Measurements from ENCODE around the gene RHBDF2. TPM values are rescaled to one million over a fixed set of nuclear protein-coding genes. Genes with fewer than 3 reads are reported as not detected.

RHBDF2 gene
- total RNA-seq, 1 experiment from 2014 or later: 33.4 TPM

DNA sequence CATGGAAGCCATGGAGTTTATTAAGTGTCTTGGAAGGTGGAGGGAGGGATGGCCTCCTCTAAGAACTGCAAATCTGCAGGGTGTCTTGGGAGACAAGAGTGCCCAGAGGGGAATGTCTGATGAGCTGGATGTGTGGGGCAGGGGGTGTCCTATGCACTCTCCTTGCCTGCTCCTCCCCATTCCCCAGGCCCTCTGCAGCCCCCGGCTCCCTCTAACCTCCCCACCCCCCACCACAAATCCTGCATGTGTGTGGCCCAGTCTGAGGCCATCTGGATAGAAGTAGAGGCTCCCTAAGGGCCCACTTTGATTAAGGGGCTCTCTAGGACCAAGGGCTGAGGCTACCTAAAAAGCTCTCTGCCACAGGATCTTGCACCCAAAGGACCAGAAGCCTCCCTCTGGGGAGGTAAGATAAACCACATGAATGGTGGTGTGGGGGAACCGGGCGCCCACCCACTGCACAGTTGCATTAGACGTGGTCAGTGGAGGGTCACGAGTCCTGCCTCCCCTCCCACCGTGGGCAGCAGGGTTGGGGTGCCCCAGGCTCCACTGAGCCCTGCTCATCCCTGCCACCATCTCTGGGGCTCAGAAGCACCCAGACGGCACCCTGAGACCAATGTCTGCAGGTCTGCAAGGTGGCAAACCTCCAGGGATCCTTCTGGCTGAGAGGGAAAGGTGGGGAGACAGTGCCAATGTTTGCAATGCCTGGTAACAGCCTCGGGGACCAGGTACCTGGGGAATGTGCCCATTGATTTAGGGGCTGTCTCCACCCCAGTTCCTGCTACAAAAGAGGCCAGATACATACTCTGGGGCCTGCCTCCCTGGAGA is 33.2 kb downstream of the RHBDF2 start:
- Mint-ChIP-seq H3K4me3 (ENCODE audit: unreplicated experiment) (no peak overlapping the region), H3K27ac (ENCODE audit: low read depth, unreplicated experiment) (no peak overlapping the region), H3K27me3 (ENCODE audit: insufficient read depth, unreplicated experiment) (no peaks in the 10 kb centered on the region), H3K4me1 (ENCODE audit: insufficient read depth, unreplicated experiment) (no peaks in the 10 kb centered on the region), H3K36me3 (ENCODE audit: insufficient read depth, unreplicated experiment) (no peaks in the 10 kb centered on the region), H3K9me3 (ENCODE audit: unreplicated experiment) (no peaks in the 10 kb centered on the region)
- intact Hi-C loops (cut with micrococcal nuclease): no loop called here
- BruUV-seq (replicated peaks): no TSS peak
- TF ChIP-seq, protein P1, sequence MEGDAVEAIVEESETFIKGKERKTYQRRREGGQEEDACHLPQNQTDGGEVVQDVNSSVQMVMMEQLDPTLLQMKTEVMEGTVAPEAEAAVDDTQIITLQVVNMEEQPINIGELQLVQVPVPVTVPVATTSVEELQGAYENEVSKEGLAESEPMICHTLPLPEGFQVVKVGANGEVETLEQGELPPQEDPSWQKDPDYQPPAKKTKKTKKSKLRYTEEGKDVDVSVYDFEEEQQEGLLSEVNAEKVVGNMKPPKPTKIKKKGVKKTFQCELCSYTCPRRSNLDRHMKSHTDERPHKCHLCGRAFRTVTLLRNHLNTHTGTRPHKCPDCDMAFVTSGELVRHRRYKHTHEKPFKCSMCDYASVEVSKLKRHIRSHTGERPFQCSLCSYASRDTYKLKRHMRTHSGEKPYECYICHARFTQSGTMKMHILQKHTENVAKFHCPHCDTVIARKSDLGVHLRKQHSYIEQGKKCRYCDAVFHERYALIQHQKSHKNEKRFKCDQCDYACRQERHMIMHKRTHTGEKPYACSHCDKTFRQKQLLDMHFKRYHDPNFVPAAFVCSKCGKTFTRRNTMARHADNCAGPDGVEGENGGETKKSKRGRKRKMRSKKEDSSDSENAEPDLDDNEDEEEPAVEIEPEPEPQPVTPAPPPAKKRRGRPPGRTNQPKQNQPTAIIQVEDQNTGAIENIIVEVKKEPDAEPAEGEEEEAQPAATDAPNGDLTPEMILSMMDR (IDR thresholded peaks at IDR 0.05; ENCODE audit: unreplicated experiment): no peak
- POLR2A ChIA-PET: interaction anchor here (1.3 to 3.0 kb wide), 4 partner anchors 21 to 39 kb away, joined by 5 to 18 read pairs (median 10); no protein-coding TSS in a partner anchor
- no peak for DNase-seq (ENCODE audit: unreplicated experiment)
- CTCF ChIA-PET: interaction anchor here (0.5 to 7.9 kb wide), 8 partner anchors 11 to 225 kb away, joined by 3 to 134 read pairs (median 4); partner anchors contain the start of gene RHBDF2

DNA sequence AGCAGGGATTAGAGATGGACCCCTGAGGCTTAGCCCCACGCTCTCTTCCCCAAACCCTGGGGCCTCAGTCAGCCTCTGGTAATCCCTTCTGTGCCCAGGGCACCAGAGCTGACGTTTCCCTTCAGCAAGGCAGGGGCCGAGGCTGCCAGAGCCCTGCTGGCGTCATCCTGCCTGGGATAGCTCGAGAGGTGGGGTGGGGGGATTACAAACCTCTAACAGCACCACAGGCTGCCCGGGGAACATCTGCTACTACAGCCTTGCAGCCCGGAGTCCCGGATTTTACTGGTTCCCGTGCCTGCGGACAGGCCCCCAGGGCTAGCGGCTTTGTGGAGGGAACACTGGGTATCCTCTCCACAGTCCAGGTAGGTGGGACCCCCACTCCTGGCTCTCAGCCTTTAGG is 33.9 kb downstream of the RHBDF2 start, which contains the start of gene AANAT:
Gene AANAT, plus strand, starts transcription at position 238 of the 400 bp plus-strand sequence. CDS start 1,144 bp downstream, outside the sequence.
- BruUV-seq (replicated peaks): no TSS peak
- Mint-ChIP-seq H3K4me3 (ENCODE audit: unreplicated experiment) (no peak within 1 kb of the TSS), H3K4me1 (ENCODE audit: insufficient read depth, unreplicated experiment) (no peaks in the 10 kb centered on the region), H3K27me3 (ENCODE audit: insufficient read depth, unreplicated experiment) (no peaks in the 10 kb centered on the region), H3K36me3 (ENCODE audit: insufficient read depth, unreplicated experiment) (no peaks in the 10 kb centered on the region), H3K27ac (ENCODE audit: low read depth, unreplicated experiment) (no peak within 1 kb of the TSS), H3K9me3 (ENCODE audit: unreplicated experiment) (no peaks in the 10 kb centered on the region)
- no peak for DNase-seq (ENCODE audit: unreplicated experiment)
- CTCF ChIA-PET: interaction anchor here (0.5 to 7.9 kb wide), 15 partner anchors 10 to 224 kb away, joined by 3 to 134 read pairs (median 3); partner anchors contain the start of gene RHBDF2
- TF ChIP-seq, protein P1 (IDR thresholded peaks at IDR 0.05; ENCODE audit: unreplicated experiment): no peak
- POLR2A ChIA-PET: interaction anchor here (1.3 to 3.0 kb wide), 4 partner anchors 20 to 40 kb away, joined by 5 to 18 read pairs (median 10); no protein-coding TSS in a partner anchor
- intact Hi-C loops (cut with micrococcal nuclease): no loop called here

DNA sequence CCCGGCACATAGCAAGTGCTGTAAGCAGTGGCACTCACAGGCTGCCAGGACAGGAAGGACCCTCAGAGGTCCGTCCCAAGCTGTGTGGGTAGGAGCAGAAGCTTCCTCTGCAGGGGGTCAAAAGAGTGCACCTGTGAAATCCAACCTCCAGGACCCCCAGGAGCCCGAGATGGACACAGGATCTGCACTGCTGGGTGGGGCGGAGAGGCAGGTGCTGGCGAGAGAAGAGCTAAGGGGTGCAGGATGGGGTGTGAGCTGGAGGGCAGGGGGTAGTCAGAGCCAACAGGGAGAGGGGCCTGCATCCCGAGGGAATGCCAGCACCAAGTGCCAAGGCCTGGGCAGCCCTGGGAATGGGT is 34.5 kb downstream of the RHBDF2 start:
- Mint-ChIP-seq H3K4me3 (ENCODE audit: unreplicated experiment) (no peak overlapping the region), H3K9me3 (ENCODE audit: unreplicated experiment) (no peaks in the 10 kb centered on the region), H3K27me3 (ENCODE audit: insufficient read depth, unreplicated experiment) (no peaks in the 10 kb centered on the region), H3K36me3 (ENCODE audit: insufficient read depth, unreplicated experiment) (no peaks in the 10 kb centered on the region), H3K27ac (ENCODE audit: low read depth, unreplicated experiment) (no peak overlapping the region), H3K4me1 (ENCODE audit: insufficient read depth, unreplicated experiment) (no peaks in the 10 kb centered on the region)
- ChIA-PET CTCF (interaction anchor here (0.6 to 7.9 kb wide), 13 partner anchors 8 to 551 kb away, joined by 3 to 134 read pairs (median 4); partner anchors contain the start of gene RHBDF2), POLR2A (interaction anchor here (0.6 to 3.0 kb wide), 6 partner anchors 20 to 204 kb away, joined by 3 to 18 read pairs (median 6); partner anchors contain the start of gene RHBDF2)
- TF ChIP-seq, protein P1 (IDR thresholded peaks at IDR 0.05; ENCODE audit: unreplicated experiment): no peak
- intact Hi-C loops (cut with micrococcal nuclease): loop anchor here (1.0 kb wide), 1 partner anchor 40 kb away; no protein-coding TSS in a partner anchor
- DNase-seq (ENCODE audit: unreplicated experiment): no peak
- BruUV-seq (replicated peaks): no TSS peak
